CD14-positive monocyte (primary cell): ENCODE results near the gene CDK7. TPM values are rescaled to one million over a fixed set of nuclear protein-coding genes. Genes with fewer than 3 reads are reported as not detected.

Experiments
- DNase-seq, 3 donors: peaks; one replicate each; pipeline ENCODE4 v3.0.0-alpha.2; 2011 to 2022
- H2AFZ ChIP-seq: 2 replicates; pipeline ENCODE4 v1.6.0; 2012; ENCODE audit warnings: mild to moderate bottlenecking, low read depth, low read length, inconsistent platforms; ENCODE audit not compliant: insufficient read depth, poor library complexity, severe bottlenecking
- H3K27ac ChIP-seq, 2 donors: 1 replicate in 1 of 2; 2 replicates in 1 of 2; pipeline ENCODE4 v1.5.1; 2012 to 2013; ENCODE audit warnings: low read length in 2 of 2, control low read depth in 1 of 2, inconsistent platforms in 1 of 2, low read depth in 1 of 2, mild to moderate bottlenecking in 1 of 2
- H3K27me3 ChIP-seq, 2 donors: one replicate each; pipeline versions ENCODE4 v1.6.0 to v1.6.1; 2011 to 2013; ENCODE audit warnings: low read length in 2 of 2; ENCODE audit not compliant: control insufficient read depth in 2 of 2, insufficient read depth in 2 of 2
- H3K36me3 ChIP-seq, 2 donors: replicated peaks in 1 of 2; 1 replicate in 1 of 2; 2 replicates in 1 of 2; pipeline versions ENCODE4 v1.5.1 to v1.6.1; 2012 to 2013; ENCODE audit warnings: low read length in 2 of 2, control low read depth in 1 of 2, inconsistent platforms in 1 of 2, mild to moderate bottlenecking in 1 of 2; ENCODE audit not compliant: insufficient read depth in 2 of 2, control insufficient read depth in 1 of 2
- H3K4me1 ChIP-seq, 2 donors: 1 replicate in 1 of 2; 2 replicates in 1 of 2; pipeline versions ENCODE4 v1.5.1 to v1.6.1; 2012 to 2013; ENCODE audit warnings: low read length in 2 of 2, control low read depth in 1 of 2, inconsistent platforms in 1 of 2, mild to moderate bottlenecking in 1 of 2, moderate library complexity in 1 of 2; ENCODE audit not compliant: insufficient read depth in 2 of 2, control insufficient read depth in 1 of 2
- H3K4me2 ChIP-seq: replicated peaks from 2 replicates; pipeline ENCODE3; 2012; ENCODE audit warnings: low read length, moderate library complexity, mild to moderate bottlenecking; ENCODE audit not compliant: poor library complexity, severe bottlenecking; ENCODE audit errors: extremely low read depth
- H3K4me3 ChIP-seq, 3 experiments: fragments of 200-600 bp in 1 of 3; sonication (generic) in 1 of 3; replicated peaks in 1 of 3; 1 replicate in 2 of 3; 2 replicates in 1 of 3; pipeline ENCODE4 v1.5.1; 2011 to 2013; ENCODE audit warnings: low read length in 3 of 3, mild to moderate bottlenecking in 3 of 3, control low read depth in 2 of 3, low read depth in 2 of 3, inconsistent platforms in 1 of 3, moderate library complexity in 1 of 3
- H3K79me2 ChIP-seq: 2 replicates; pipeline ENCODE4 v1.6.0; 2012; ENCODE audit warnings: mild to moderate bottlenecking, control low read depth, inconsistent platforms, low read length, moderate library complexity; ENCODE audit not compliant: insufficient read depth
- H3K9ac ChIP-seq: 2 replicates; pipeline ENCODE4 v1.6.0; 2017; ENCODE audit warnings: low read length, mild to moderate bottlenecking; ENCODE audit not compliant: insufficient read depth, poor library complexity, severe bottlenecking
- H3K9me3 ChIP-seq, 2 donors: replicated peaks in 1 of 2; 1 replicate in 1 of 2; 2 replicates in 1 of 2; pipeline versions ENCODE4 v1.5.1 to v1.6.1; 2012 to 2013; ENCODE audit warnings: low read length in 2 of 2, control low read depth in 1 of 2; ENCODE audit not compliant: control insufficient read depth in 1 of 2, insufficient read depth in 1 of 2
- H4K20me1 ChIP-seq: 2 replicates; pipeline ENCODE4 v1.6.0; 2012; ENCODE audit warnings: mild to moderate bottlenecking, low read length, control low read depth, moderate library complexity; ENCODE audit not compliant: insufficient read depth
- H3K27ac Mint-ChIP-seq, 7 donors: one replicate each; pipeline ENCODE4 v1.8.0; 2020; ENCODE audit warnings: mild to moderate bottlenecking in 7 of 7, mixed read lengths in 7 of 7, moderate library complexity in 6 of 7, inconsistent platforms in 2 of 7
- H3K27me3 Mint-ChIP-seq, 3 donors: one replicate each; pipeline ENCODE4 v1.8.0; 2021 to 2022; ENCODE audit warnings: low read depth in 3 of 3, mild to moderate bottlenecking in 3 of 3, mixed read lengths in 3 of 3, moderate library complexity in 3 of 3, inconsistent platforms in 1 of 3
- H3K36me3 Mint-ChIP-seq, 2 donors: one replicate each; pipeline ENCODE4 v1.8.0; 2020; ENCODE audit warnings: mixed read lengths in 2 of 2, inconsistent platforms in 1 of 2, mild to moderate bottlenecking in 1 of 2
- H3K4me1 Mint-ChIP-seq: one replicate; pipeline ENCODE4 v1.8.0; 2020; ENCODE audit warnings: mild to moderate bottlenecking, mixed read lengths
- H3K4me3 Mint-ChIP-seq, 2 donors: one replicate each; pipeline ENCODE4 v1.8.0; 2020; ENCODE audit warnings: mild to moderate bottlenecking in 2 of 2, mixed read lengths in 2 of 2, moderate library complexity in 1 of 2
- H3K9me3 Mint-ChIP-seq, 7 donors: one replicate each; pipeline ENCODE4 v1.8.0; 2020 to 2022; ENCODE audit warnings: mixed read lengths in 7 of 7, mild to moderate bottlenecking in 6 of 7, moderate library complexity in 6 of 7, inconsistent platforms in 2 of 7
- WGBS: methylation state at CpG from one replicate; pipeline ENCODE4 v1.1.5; 2013; ENCODE audit warnings: missing lambda C conversion rate; ENCODE audit not compliant: insufficient coverage; 5-methylcytosine and 5-hydroxymethylcytosine counted together
- intact Hi-C, 2 donors: fragments of 100-400 bp; cut with micrococcal nuclease; formaldehyde crosslinking; loops; one replicate each; pipeline versions ENCODE4 v1.15.0 to v1.15.1; 2023
- polyA plus RNA-seq, 3 donors: library from polyadenylated mRNA; depleted of rRNA in 1 of 3; unstranded in 2 of 3; stranded (reverse) in 1 of 3; fragments of 300-500 nt in 2 of 3; fragments of >200 nt in 1 of 3; fragmentation: Illumina TruSeq in 2 of 3; gene quantifications; 1 replicate in 2 of 3; 2 replicates in 1 of 3; pipeline ENCODE4 v1.2.3, GENCODE V29; 2012 to 2021
- TF ChIP-seq, protein P1 (sequence below): fragments of 200-600 bp; IDR thresholded peaks from one replicate; pipeline ENCODE4 v1.8.0; 2022; ENCODE audit warnings: antibody characterized with exemption, mild to moderate bottlenecking

CDK7 gene
- polyA plus RNA-seq, 3 donors = 12.4 to 20.4 (median 14.4) TPM

DNA sequence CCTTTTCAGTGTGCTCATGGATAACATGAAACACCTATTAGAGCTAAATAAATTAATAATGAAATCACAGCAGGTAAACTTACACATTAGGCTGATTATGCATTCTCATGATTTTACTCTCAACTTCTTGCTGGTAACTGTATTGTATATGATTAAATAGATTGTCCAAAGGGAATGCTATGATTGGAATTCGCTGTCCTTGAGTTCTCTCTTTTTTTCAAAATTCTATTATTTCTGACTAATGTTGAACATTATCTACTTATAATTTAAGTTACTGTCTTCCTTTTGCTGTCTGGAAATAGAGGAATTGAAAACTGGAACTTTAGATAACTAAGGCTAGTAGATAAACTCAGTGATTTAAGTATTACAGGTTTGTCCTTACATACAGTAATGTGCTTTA, 32.2 kb upstream of the CDK7 start:
- H3K9me3 ChIP-seq = no peaks in the 10 kb centered on the region
- intact Hi-C loops = no loop called here
- H3K4me3 ChIP-seq = no peak overlapping the region
- H3K9ac ChIP-seq = no peak overlapping the region
- Mint-ChIP-seq H3K36me3 (peaks cover 0 to 2% of the 10 kb centered on the region in 2 donors), H3K4me3 (no peak overlapping the region), H3K27me3 (no peaks in the 10 kb centered on the region), H3K9me3 (no peaks in the 10 kb centered on the region), H3K27ac (no peak overlapping the region), H3K4me1 (peaks cover 36% of the 10 kb centered on the region)
- no peaks in the 10 kb centered on the region for H3K36me3 ChIP-seq
- DNase-seq = no peak
- H3K4me1 ChIP-seq = peaks cover 21 to 24% of the 10 kb centered on the region in 2 donors
- H2AFZ ChIP-seq = no peak overlapping the region
- H3K4me2 ChIP-seq = no peak overlapping the region
- no peaks in the 10 kb centered on the region for H3K27me3 ChIP-seq
- TF ChIP-seq, protein P1, sequence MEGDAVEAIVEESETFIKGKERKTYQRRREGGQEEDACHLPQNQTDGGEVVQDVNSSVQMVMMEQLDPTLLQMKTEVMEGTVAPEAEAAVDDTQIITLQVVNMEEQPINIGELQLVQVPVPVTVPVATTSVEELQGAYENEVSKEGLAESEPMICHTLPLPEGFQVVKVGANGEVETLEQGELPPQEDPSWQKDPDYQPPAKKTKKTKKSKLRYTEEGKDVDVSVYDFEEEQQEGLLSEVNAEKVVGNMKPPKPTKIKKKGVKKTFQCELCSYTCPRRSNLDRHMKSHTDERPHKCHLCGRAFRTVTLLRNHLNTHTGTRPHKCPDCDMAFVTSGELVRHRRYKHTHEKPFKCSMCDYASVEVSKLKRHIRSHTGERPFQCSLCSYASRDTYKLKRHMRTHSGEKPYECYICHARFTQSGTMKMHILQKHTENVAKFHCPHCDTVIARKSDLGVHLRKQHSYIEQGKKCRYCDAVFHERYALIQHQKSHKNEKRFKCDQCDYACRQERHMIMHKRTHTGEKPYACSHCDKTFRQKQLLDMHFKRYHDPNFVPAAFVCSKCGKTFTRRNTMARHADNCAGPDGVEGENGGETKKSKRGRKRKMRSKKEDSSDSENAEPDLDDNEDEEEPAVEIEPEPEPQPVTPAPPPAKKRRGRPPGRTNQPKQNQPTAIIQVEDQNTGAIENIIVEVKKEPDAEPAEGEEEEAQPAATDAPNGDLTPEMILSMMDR = no peak
- no CpG with 5 or more reads among the region's 1 CpG for WGBS
- H3K27ac ChIP-seq = no peak overlapping the region
- H3K79me2 ChIP-seq = no peaks in the 10 kb centered on the region
- H4K20me1 ChIP-seq = no peaks in the 10 kb centered on the region

DNA sequence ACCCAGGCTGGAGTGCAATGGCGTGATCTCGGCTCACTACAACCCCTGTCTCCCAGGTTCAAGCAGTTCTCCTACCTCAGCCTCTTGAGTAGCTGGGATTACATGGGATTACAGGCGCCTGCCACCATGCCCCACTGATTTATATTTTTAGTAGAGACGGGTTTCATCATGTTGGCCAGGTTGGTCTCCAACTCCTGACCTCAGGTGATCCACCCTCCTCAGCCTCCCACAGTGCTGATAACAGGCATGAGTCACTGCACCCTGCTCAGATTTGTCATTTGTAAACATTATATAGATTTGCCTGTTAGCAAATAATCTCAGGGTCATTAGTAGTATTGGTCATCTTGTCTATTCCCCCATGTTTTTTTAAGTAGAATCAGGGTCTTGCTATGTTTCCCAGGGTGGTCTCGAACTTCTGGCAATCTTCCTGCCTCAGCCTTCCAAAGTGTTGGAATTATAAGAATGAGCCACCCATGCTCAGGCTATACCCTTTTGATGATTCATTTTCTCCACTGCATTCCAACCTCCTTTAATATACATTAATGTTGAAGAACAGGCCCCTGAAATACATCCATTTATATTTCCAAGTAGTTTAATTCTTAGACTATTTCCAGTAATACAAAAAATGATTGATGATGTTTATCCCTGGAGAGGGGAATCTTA, 28.0 kb upstream of the CDK7 start:
- H3K4me3 Mint-ChIP-seq = no peak overlapping the region
- no peak overlapping the region for H3K9ac ChIP-seq
- TF ChIP-seq, protein P1 = no peak
- H3K27ac ChIP-seq = no peak overlapping the region
- no peaks in the 10 kb centered on the region for H3K27me3 ChIP-seq
- WGBS = no CpG with 5 or more reads among the region's 5 CpGs
- H3K27me3 Mint-ChIP-seq = no peaks in the 10 kb centered on the region
- H3K4me2 ChIP-seq = no peak overlapping the region
- H3K36me3 ChIP-seq = no peaks in the 10 kb centered on the region
- peaks cover 12% of the 10 kb centered on the region for H3K4me1 Mint-ChIP-seq
- peaks cover 7 to 8% of the 10 kb centered on the region in 2 donors for H3K4me1 ChIP-seq
- H4K20me1 ChIP-seq = no peaks in the 10 kb centered on the region
- DNase-seq = no peak
- no peaks in the 10 kb centered on the region for H3K9me3 ChIP-seq
- no peak overlapping the region for H3K27ac Mint-ChIP-seq
- peaks cover 2 to 4% of the 10 kb centered on the region in 2 donors for H3K36me3 Mint-ChIP-seq
- H3K4me3 ChIP-seq = no peak overlapping the region
- no peaks in the 10 kb centered on the region for H3K79me2 ChIP-seq
- H2AFZ ChIP-seq = no peak overlapping the region
- H3K9me3 Mint-ChIP-seq = no peaks in the 10 kb centered on the region
- intact Hi-C loops = no loop called here
